Measurements from ENCODE around the gene CCDC177.
"Not testable (repeated sequence)": the region's sequence is repeated elsewhere in the genome, so short reads cannot be mapped to it uniquely, and the experiment has no call there.

Gene CCDC177

GRCh38 chr14:69599431-69599830 is 24.8 kb upstream of the CCDC177 start:
- not testable (repeated sequence) for DNase-seq

DNA sequence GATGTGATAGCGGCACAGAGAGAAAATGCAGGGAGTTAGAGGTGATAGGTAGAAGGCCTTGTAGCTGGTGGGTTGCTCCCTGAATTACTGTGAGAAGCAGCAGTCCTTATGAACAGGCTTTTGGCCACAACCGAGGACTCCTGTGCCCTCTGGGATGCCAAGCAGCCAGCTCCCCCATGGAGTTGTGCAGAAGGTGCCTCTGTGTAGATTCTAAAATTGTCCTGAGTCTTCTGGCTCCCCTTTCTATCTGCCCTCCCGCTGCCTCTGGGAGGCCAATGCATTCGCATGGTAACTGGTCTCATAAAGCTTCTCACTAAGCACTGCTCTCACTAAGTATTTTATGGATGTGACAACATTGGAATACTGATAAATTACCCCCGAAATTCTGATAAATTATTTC is 20.7 kb upstream of the CCDC177 start:
- DNase-seq = no peak

GRCh38 chr14:69594846-69595245 is 20.2 kb upstream of the CCDC177 start:
- no peak for DNase-seq

DNA sequence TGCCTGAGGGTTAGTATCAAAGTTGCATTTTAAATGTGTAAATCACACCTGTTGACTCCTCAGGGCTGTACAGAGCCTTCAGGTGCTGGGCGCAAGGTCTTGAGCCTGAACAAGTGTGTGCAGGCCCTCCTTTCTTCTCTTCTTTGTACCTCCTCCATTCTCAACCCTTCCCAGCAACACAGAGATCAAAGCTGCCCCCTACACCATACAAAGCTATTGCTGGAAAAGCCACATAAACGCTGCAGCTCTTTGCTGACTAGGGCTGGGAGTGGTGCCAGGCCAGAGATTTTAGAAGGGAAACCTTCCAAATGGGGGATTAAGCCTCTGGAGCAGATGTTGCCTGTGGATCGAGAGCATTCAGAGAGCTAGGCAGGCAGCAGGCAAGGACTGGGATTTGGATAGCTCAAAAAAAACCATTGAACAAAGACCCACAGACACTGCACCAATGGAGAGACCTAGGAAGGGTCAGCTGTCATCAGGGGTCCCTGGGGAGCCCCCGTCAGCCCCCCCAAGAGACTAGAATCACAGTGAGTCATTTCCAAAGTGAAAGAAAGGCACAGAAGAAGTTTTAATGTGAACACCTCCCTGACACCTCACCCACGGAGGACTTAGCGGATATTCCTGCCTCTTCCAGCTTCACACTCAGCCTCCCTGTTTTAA is 18.5 kb upstream of the CCDC177 start:
- peak; percentile 99 for DNase-seq

- peak; percentile 48 for DNase-seq
These were observed 16.6 kb upstream of the CCDC177 start for GRCh38 chr14:69591317-69591716.

- DNase-seq = no peak
These were observed 12.7 kb upstream of the CCDC177 start for GRCh38 chr14:69587389-69587788.

GRCh38 chr14:69586404-69586803 is 11.7 kb upstream of the CCDC177 start:
- no peak for DNase-seq

GRCh38 chr14:69584389-69584788 is 9.7 kb upstream of the CCDC177 start:
- DNase-seq = no peak

GRCh38 chr14:69582829-69583228 is 8.2 kb upstream of the CCDC177 start:
- DNase-seq = no peak

DNA sequence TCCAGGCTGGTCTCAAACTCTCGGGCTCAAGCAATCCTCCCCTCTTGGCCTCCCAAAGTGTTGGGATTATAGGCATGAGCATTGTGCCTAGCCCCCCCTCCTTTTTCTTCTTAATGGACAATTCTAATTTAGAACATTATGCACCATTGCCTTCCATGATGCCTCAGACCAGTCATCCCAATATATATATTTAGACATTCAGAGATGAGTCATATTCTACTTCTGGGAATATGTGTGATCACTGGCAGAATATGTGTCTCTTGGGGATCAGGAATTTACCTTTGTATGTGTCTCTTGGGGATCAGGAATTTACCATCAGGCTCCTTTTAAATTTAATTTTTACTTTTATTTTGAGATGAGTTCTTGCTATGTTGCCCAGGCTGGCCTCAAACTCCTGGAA is 7.5 kb upstream of the CCDC177 start:
- DNase-seq = no peak

DNA sequence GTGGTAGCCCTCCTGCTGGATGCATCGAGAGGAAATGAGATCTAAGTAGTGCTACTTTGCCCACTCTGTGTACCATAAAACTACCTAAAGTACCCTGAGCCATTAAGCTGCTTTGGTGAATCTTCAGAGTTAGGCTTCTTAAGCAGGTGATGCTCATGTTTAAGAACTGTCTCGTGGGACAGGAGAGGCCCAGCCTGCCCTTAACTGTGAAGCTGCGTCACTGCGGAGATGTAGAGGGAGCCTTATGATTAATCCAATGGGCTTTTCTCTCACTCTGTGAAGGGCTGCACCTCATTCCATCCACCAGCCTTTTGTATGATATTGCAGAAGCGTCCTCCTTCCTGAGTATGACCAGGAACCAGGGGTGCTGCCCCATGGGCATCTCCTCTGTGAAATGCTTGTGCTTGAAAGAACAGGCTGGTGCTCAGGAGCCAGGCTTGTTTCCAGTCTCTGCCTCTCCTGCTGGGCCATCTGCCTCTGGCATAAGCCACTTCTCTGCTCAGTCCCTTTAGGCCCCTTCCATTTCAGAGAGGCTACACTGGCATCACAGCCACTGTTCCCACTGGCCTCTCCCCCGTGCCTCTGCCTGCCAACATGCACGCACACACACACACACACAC is 6.8 kb upstream of the CCDC177 start:
- no peak for DNase-seq

DNA sequence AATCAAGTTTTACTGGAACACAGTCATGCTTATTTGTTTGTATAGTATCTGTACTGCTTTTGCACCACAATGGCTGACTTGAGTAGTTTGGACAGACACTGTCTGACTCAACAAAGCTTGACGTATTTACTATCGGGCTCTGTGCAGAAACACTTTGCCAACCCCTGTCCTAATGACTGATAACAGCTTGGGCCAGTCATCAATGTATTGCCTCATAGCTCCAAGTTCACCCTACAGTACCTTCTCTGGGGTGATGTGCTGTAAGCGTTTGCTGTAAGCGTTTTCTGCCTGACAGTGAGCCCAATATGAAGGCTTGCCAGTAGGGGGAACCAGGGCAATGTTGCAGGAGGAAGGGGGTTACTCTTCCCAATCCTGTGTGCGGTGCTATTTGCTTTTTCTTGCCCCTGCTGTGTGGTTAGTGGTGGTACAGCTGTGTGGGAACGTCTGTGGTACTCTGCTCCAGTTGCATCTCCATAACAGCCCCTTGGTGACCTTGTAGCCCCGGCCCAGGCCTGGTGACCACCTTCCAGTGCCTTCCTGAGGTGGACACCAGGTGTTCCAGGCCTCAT is 5.4 kb upstream of the CCDC177 start:
- DNase-seq = peak; percentile 91

DNA sequence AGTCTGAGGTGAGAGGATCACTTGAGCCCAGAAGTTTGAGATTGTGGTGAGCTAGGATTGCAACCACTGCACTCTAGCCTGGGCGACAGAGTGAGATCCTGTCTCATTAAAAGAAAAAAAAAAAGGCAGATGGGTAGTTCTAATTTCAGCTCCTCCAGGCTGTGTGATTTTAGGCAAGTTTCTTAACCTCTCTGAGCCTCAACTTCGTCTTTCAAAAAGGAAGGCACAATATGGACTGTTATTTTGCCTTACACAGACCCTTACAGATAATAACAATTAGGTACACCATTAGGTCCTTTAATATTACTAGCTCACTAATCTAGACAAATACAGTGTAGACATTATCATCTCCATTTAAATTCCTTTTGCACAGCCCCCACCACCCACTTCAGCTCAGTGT is 4.8 kb upstream of the CCDC177 start:
- DNase-seq = no peak

DNA sequence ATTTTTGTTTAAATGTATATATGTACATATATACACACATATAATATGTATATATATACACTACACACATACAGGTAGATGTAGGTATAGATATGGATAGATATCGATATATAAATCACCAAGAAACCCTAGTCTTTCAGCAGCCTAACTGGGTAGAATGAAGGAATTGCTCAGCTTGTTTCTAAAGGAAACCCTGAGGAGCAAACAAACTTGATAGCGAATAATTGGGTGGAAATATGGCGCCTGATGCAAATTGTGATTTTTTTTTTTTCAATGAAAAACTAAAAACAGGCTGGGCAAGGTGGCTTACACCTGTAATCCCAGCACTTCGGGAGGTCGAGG is 254 bp upstream of the CCDC177 start:
- no peak for DNase-seq

- DNase-seq = peak; percentile 61
These were observed 824 bp downstream of the CCDC177 start for GRCh38 chr14:69573831-69574262.

DNA sequence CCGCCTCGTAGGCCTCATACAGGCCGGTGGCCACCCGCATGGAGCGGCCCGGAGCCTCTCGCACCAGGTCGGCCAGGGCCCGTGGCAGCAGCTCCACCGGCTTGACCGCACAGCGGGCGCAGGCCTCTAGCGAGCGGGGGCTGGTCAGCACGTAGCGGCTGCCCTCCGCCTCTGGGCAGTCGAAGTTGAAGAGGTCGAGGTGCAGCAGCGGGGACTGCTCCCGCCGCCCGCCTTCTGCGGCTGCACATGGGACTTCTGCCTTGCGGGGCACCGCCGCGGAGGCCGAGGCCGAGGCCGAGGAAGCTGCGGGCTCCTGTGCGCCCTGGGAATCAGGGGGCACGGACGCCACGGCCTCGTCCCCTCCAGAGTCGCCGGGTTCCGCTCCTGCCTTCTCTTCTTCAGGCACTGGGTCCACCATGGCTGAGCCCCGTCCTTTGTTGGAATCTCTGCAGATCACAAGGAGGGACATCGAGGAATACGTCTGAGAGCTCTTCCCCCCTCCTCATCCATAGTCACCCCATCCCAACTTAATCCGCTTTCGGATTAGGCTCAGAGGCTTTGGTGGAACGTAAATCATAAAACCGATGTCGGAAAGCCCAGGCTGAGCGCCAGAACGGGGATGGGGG is 1.4 kb downstream of the CCDC177 start:
- no peak for DNase-seq

DNA sequence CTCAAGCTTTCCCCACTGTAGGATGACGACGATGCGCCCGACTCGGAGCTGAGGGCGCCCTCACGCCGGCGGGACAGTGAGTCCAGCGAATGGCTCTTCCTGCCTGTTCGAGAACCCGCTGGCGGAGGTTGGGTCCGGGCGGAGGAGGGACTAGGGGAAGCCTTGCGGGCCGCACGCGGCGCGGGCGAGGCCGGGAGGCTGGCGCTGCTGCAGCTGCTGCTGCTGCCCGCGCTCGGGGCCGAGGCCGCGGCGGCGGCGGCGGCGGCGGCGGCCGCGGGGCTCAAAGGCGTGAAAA is 1.9 kb downstream of the CCDC177 start:
- no peak for DNase-seq

- no peak for DNase-seq
These were observed 2.4 kb downstream of the CCDC177 start for GRCh38 chr14:69572030-69572840.

GRCh38 chr14:69571449-69572029 is 3.1 kb downstream of the CCDC177 start:
- DNase-seq = no peak

- DNase-seq = no peak
These were observed 3.8 kb downstream of the CCDC177 start for GRCh38 chr14:69570836-69571330.

GRCh38 chr14:69569859-69570258 is 4.8 kb downstream of the CCDC177 start:
- no peak for DNase-seq

- no peak for DNase-seq
These were observed 7.1 kb downstream of the CCDC177 start for GRCh38 chr14:69567563-69567962.

DNA sequence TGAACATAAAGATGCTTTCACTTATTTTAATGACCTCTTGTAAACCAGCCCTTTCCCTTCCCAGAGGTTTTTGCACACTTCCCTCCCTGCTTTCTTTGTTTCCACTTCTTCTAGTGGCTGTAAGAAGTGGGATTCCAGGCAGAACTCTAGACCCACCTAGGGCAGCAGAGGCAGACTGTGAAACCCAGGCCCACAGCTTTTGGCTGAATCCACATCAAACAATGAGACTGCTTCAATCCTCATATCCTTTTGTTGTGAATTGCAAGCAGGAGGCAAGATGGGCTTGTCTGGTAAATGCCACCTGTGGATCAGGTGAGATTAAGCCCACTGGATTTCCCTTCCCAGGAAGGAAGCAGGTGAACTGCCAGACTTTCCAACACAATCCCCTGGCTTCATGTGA is 12.8 kb downstream of the CCDC177 start:
- DNase-seq = no peak
